B cell (primary cell): ENCODE results near the gene SLC22A17. TPM values are rescaled to one million over a fixed set of nuclear protein-coding genes. Genes with fewer than 3 reads are reported as not detected.

Source experiments
- ATAC-seq: fragments of 200-7000 bp; cut with Tn5 transposase; one replicate; pipeline ENCODE4 v1.10.0; 2021; ENCODE audit warnings: low read depth, mild to moderate bottlenecking, moderate number of reproducible peaks, moderate library complexity
- CTCF ChIA-PET: fragments of 350-600 bp; sonication (Branson Sonifier 250); formaldehyde crosslinking; loops from one replicate; lab custom pipeline; 2021; ENCODE audit warnings: antibody characterized with exemption, inconsistent platforms; lab: Charles Lee
- POLR2A ChIA-PET: fragments of 350-600 bp; sonication (Branson Sonifier 250); formaldehyde crosslinking; loops from one replicate; lab custom pipeline; 2021; ENCODE audit warnings: antibody characterized with exemption; lab: Charles Lee
- DNase-seq: peaks from one replicate; pipeline ENCODE4 v3.0.0; 2013
- H2AFZ ChIP-seq: 2 replicates; pipeline ENCODE4 v1.6.1; 2012; ENCODE audit warnings: mild to moderate bottlenecking, low read depth, low read length; ENCODE audit not compliant: insufficient read depth, poor library complexity, severe bottlenecking
- H3K27ac ChIP-seq, 2 donors: 1 replicate in 1 of 2; 2 replicates in 1 of 2; pipeline ENCODE4 v1.5.1; 2012 to 2013; ENCODE audit warnings: low read length in 2 of 2, mild to moderate bottlenecking in 2 of 2, moderate library complexity in 1 of 2
- H3K27me3 ChIP-seq, 4 experiments: fragments of 200-600 bp in 1 of 4; sonication (generic) in 1 of 4; replicated peaks in 1 of 4; 1 replicate in 2 of 4; 2 replicates in 2 of 4; pipeline versions ENCODE4 v1.6.1 to v1.7.0; 2013 to 2016; ENCODE audit warnings: low read length in 3 of 4, mild to moderate bottlenecking in 2 of 4, mixed read lengths in 1 of 4, moderate library complexity in 1 of 4; ENCODE audit not compliant: insufficient read depth in 4 of 4, control insufficient read depth in 3 of 4; ENCODE audit errors: control extremely low read depth in 1 of 4
- H3K36me3 ChIP-seq, 2 experiments: replicated peaks in 1 of 2; 1 replicate in 1 of 2; 2 replicates in 1 of 2; pipeline versions ENCODE4 v1.6.1 to v1.7.1; 2013; ENCODE audit warnings: low read length in 1 of 2; ENCODE audit not compliant: insufficient read depth in 2 of 2, control insufficient read depth in 1 of 2; ENCODE audit errors: control extremely low read depth in 1 of 2, extremely low read depth in 1 of 2
- H3K4me1 ChIP-seq, 2 donors: fragments of 200-600 bp in 1 of 2; sonication (generic) in 1 of 2; 1 replicate in 1 of 2; 2 replicates in 1 of 2; pipeline versions ENCODE4 v1.5.1 to v1.6.1; 2013 to 2017; ENCODE audit warnings: low read length in 2 of 2; ENCODE audit not compliant: control insufficient read depth in 2 of 2, insufficient read depth in 2 of 2
- H3K4me2 ChIP-seq: replicated peaks from 2 replicates; pipeline ENCODE3; 2012; ENCODE audit warnings: mild to moderate bottlenecking, low read depth, low read length; ENCODE audit not compliant: poor library complexity, severe bottlenecking
- H3K4me3 ChIP-seq, 5 experiments: fragments of 200-600 bp in 1 of 5; sonication (generic) in 1 of 5; 1 replicate in 3 of 5; 2 replicates in 2 of 5; pipeline versions ENCODE4 v1.5.1 to v1.7.0; 2011 to 2016; ENCODE audit warnings: low read length in 4 of 5, mild to moderate bottlenecking in 4 of 5, low read depth in 2 of 5, control low read depth in 1 of 5, moderate library complexity in 1 of 5; ENCODE audit not compliant: insufficient read depth in 1 of 5; ENCODE audit errors: control extremely low read depth in 1 of 5, extremely low read depth in 1 of 5
- H3K79me2 ChIP-seq: fragments of 200-600 bp; sonication (generic); one replicate; pipeline ENCODE4 v1.6.0; 2016; ENCODE audit warnings: low read length; ENCODE audit not compliant: control insufficient read depth, insufficient read depth
- H3K9ac ChIP-seq: fragments of 200-600 bp; sonication (generic); 2 replicates; pipeline ENCODE4 v1.6.1; 2017; ENCODE audit warnings: mild to moderate bottlenecking, low read length, moderate library complexity
- H3K9me3 ChIP-seq, 3 donors: one replicate each; pipeline versions ENCODE4 v1.6.1 to v1.7.1; 2013; ENCODE audit warnings: low read length in 2 of 3; ENCODE audit not compliant: control insufficient read depth in 2 of 3, insufficient read depth in 1 of 3; ENCODE audit errors: control extremely low read depth in 1 of 3
- H4K20me1 ChIP-seq: 2 replicates; pipeline ENCODE4 v1.6.0; 2012; ENCODE audit warnings: mild to moderate bottlenecking, low read length; ENCODE audit not compliant: insufficient read depth, control insufficient read depth, poor library complexity, severe bottlenecking
- H3K27ac Mint-ChIP-seq: one replicate; pipeline ENCODE4 v1.8.0; 2021; ENCODE audit warnings: mixed read lengths
- H3K27me3 Mint-ChIP-seq: one replicate; pipeline ENCODE4 v1.8.0; 2021; ENCODE audit warnings: mixed read lengths
- H3K4me1 Mint-ChIP-seq: one replicate; pipeline ENCODE4 v1.8.0; 2021; ENCODE audit warnings: mixed read lengths
- H3K4me3 Mint-ChIP-seq: one replicate; pipeline ENCODE4 v1.8.0; 2021; ENCODE audit warnings: mixed read lengths
- H3K9me3 Mint-ChIP-seq: one replicate; pipeline ENCODE4 v1.8.0; 2022; ENCODE audit warnings: mixed read lengths; ENCODE audit not compliant: insufficient read depth
- CTCF ChIP-seq: fragments of 200-600 bp; IDR thresholded peaks from one replicate; pipeline ENCODE4 v1.8.0; 2022; ENCODE audit warnings: antibody characterized with exemption, mild to moderate bottlenecking
- EZH2 ChIP-seq: IDR thresholded peaks from 2 replicates; pipeline ENCODE4 v1.6.1; 2012; ENCODE audit warnings: borderline replicate concordance, low read depth, mild to moderate bottlenecking, moderate library complexity, low read length; ENCODE audit not compliant: insufficient read depth, poor library complexity, severe bottlenecking
- WGBS: methylation state at CpG from one replicate; pipeline ENCODE4 v1.1.5; 2013; ENCODE audit warnings: missing lambda C conversion rate; ENCODE audit not compliant: insufficient coverage; 5-methylcytosine and 5-hydroxymethylcytosine counted together
- intact Hi-C: fragments of 100-400 bp; cut with micrococcal nuclease; formaldehyde crosslinking; loops from one replicate; pipeline ENCODE4 v1.10.0; 2022
- polyA plus RNA-seq: library from polyadenylated mRNA; depleted of rRNA; stranded (reverse); fragments of >200 nt; gene quantifications from 2 replicates; pipeline ENCODE4 v1.2.3, GENCODE V29; 2012
- total RNA-seq, 2 donors: library from RNA; stranded (reverse); fragments of 120-200 nt in 1 of 2; gene quantifications; 1 replicate in 1 of 2; 2 replicates in 1 of 2; pipeline versions ENCODE4 v1.2.3 to v1.2.4, GENCODE V29; 2013 to 2022

SLC22A17 gene
- total and polyA plus RNA-seq, 2 donors (not counting 1 experiment from before 2014, with no cell fraction given) = 0.89 to 0.92 TPM

- no peak overlapping the region for H3K9ac ChIP-seq
- H3K27ac Mint-ChIP-seq = no peak overlapping the region
- ATAC-seq = no peak
- H3K27me3 ChIP-seq = peaks cover 0 to 16% (median 0%) of the 10 kb centered on the region in 4 experiments
- peaks cover 25% of the 10 kb centered on the region for H3K27me3 Mint-ChIP-seq
- no peak overlapping the region for H3K4me3 ChIP-seq
- H3K4me1 Mint-ChIP-seq = no peaks in the 10 kb centered on the region
- no peaks in the 10 kb centered on the region for H3K79me2 ChIP-seq
- ChIA-PET POLR2A (no interaction called here), CTCF (interaction anchor here (1.4 to 8.7 kb wide), 9 partner anchors 10 to 310 kb away, joined by 3 to 129 read pairs (median 13); partner anchors contain the start of gene PABPN1)
- H3K9me3 ChIP-seq = no peaks in the 10 kb centered on the region
- H3K4me2 ChIP-seq = no peak overlapping the region
- intact Hi-C loops = no loop called here
- H3K36me3 ChIP-seq = no peaks in the 10 kb centered on the region
- TF ChIP-seq EZH2 = no peak
- no peak for DNase-seq
- no peak overlapping the region for H3K27ac ChIP-seq
- no peaks in the 10 kb centered on the region for H4K20me1 ChIP-seq
- no peak overlapping the region for H2AFZ ChIP-seq
- no peaks in the 10 kb centered on the region for H3K9me3 Mint-ChIP-seq
- no peaks in the 10 kb centered on the region for H3K4me1 ChIP-seq
- no peak overlapping the region for H3K4me3 Mint-ChIP-seq
- WGBS = 75% methylated on average over 8 of the region's 11 CpGs
Measured at GRCh38 chr14:23378612-23379220, 26.0 kb upstream of the SLC22A17 start.

- H4K20me1 ChIP-seq = no peaks in the 10 kb centered on the region
- no peaks in the 10 kb centered on the region for H3K79me2 ChIP-seq
- intact Hi-C loops = no loop called here
- no peak for DNase-seq
- TF ChIP-seq EZH2 (no peak), CTCF (no peak)
- H3K36me3 ChIP-seq = no peaks in the 10 kb centered on the region
- peaks cover 0 to 16% (median 0%) of the 10 kb centered on the region in 4 experiments for H3K27me3 ChIP-seq
- H3K9me3 ChIP-seq = no peaks in the 10 kb centered on the region
- Mint-ChIP-seq H3K4me3 (no peak overlapping the region), H3K27me3 (peaks cover 24% of the 10 kb centered on the region), H3K9me3 (no peaks in the 10 kb centered on the region), H3K27ac (no peak overlapping the region), H3K4me1 (no peaks in the 10 kb centered on the region)
- POLR2A ChIA-PET = no interaction called here
- CTCF ChIA-PET = interaction anchor here (5.7 to 8.7 kb wide), 2 partner anchors 110 to 257 kb away, joined by 48 to 129 read pairs; no protein-coding TSS in a partner anchor
- no peak overlapping the region for H3K27ac ChIP-seq
- ATAC-seq = no peak
- H3K9ac ChIP-seq = no peak overlapping the region
- H2AFZ ChIP-seq = no peak overlapping the region
- no peaks in the 10 kb centered on the region for H3K4me1 ChIP-seq
- 86% methylated on average over 11 of the region's 14 CpGs for WGBS
- H3K4me2 ChIP-seq = no peak overlapping the region
- no peak overlapping the region for H3K4me3 ChIP-seq
Measured at GRCh38 chr14:23377573-23378563, 25.2 kb upstream of the SLC22A17 start.
